Urinary bladder (tissue), 4 donors: Measurements from ENCODE around the gene ADTRP. TPM values are rescaled to one million over a fixed set of nuclear protein-coding genes. Genes with fewer than 3 reads are reported as not detected.
"Not testable (repeated sequence)": the region's sequence is repeated elsewhere in the genome, so short reads cannot be mapped to it uniquely, and the experiment has no call there.

Experiments
- DNase-seq: peaks from one replicate; pipeline ENCODE4 v3.0.0-alpha.2; 2015; ENCODE audit errors: extremely low spot score
- H3K27ac ChIP-seq: one replicate; pipeline ENCODE4 v1.5.1; 2013; ENCODE audit warnings: low read depth, mild to moderate bottlenecking, moderate library complexity
- H3K36me3 ChIP-seq: one replicate; pipeline ENCODE4 v1.6.1; 2013; ENCODE audit warnings: mild to moderate bottlenecking, moderate library complexity; ENCODE audit not compliant: insufficient read depth
- H3K4me1 ChIP-seq: one replicate; pipeline ENCODE4 v1.6.1; 2013; ENCODE audit warnings: mild to moderate bottlenecking, moderate library complexity; ENCODE audit not compliant: insufficient read depth
- H3K4me3 ChIP-seq: one replicate; pipeline ENCODE4 v1.5.1; 2013; ENCODE audit warnings: low read depth, low read length
- WGBS: extraction: QIAGEN DNeasy Blood & Tissue Kit; methylation state at CpG from one replicate; pipeline ENCODE4 v1.1.7; 2013; 5-methylcytosine and 5-hydroxymethylcytosine counted together
- polyA plus RNA-seq: library from polyadenylated mRNA; stranded (reverse); fragments of 200-250 nt; gene quantifications from one replicate; pipeline ENCODE4 v1.2.3, GENCODE V29; 2013
- total RNA-seq: library from RNA; depleted of rRNA; stranded (reverse); fragments of >200 nt; gene quantifications from one replicate; pipeline ENCODE4 v1.2.3, GENCODE V29; 2014
- donor health status: healthy with polysubstance abuse.
- donor health status: healthy.

The ADTRP gene
- total and polyA plus RNA-seq, 2 donors: 0.68 to 7.4 TPM

- H3K27ac ChIP-seq: no peak overlapping the region
- DNase-seq: no peak
- no peaks in the 10 kb centered on the region for H3K4me1 ChIP-seq
- 68% methylated on average over 12 of the region's 12 CpGs for WGBS
- no peak overlapping the region for H3K4me3 ChIP-seq
- H3K36me3 ChIP-seq: no peaks in the 10 kb centered on the region
Observed at GRCh38 chr6:11810854-11811643, 32.4 kb upstream of the ADTRP start.

GRCh38 chr6:11810039-11810541 is 31.5 kb upstream of the ADTRP start:
- H3K4me3 ChIP-seq: no peak overlapping the region
- no peak overlapping the region for H3K27ac ChIP-seq
- WGBS: 14% methylated on average over 1 of the region's 1 CpG
- no peaks in the 10 kb centered on the region for H3K36me3 ChIP-seq
- no peaks in the 10 kb centered on the region for H3K4me1 ChIP-seq
- DNase-seq: no peak

GRCh38 chr6:11808054-11808453 is 29.5 kb upstream of the ADTRP start:
- Histone ChIP-seq H3K4me3 (no peak overlapping the region), H3K27ac (no peak overlapping the region), H3K36me3 (no peaks in the 10 kb centered on the region), H3K4me1 (no peaks in the 10 kb centered on the region)
- DNase-seq: no peak
- 92% methylated on average over 8 of the region's 8 CpGs for WGBS

- WGBS: 77% methylated on average over 15 of the region's 15 CpGs
- no peak for DNase-seq
- Histone ChIP-seq H3K4me1 (no peaks in the 10 kb centered on the region), H3K4me3 (no peak overlapping the region), H3K27ac (no peak overlapping the region), H3K36me3 (no peaks in the 10 kb centered on the region)
Observed at GRCh38 chr6:11806561-11807317, 28.1 kb upstream of the ADTRP start.

- DNase-seq: no peak
- Histone ChIP-seq H3K4me1 (no peaks in the 10 kb centered on the region), H3K27ac (no peak overlapping the region), H3K4me3 (no peak overlapping the region), H3K36me3 (no peaks in the 10 kb centered on the region)
- WGBS: 90% methylated on average over 13 of the region's 13 CpGs
Observed at GRCh38 chr6:11805259-11806053, 26.9 kb upstream of the ADTRP start.

GRCh38 chr6:11804701-11805100 is 26.1 kb upstream of the ADTRP start:
- DNase-seq: no peak
- H3K36me3 ChIP-seq: no peaks in the 10 kb centered on the region
- no peak overlapping the region for H3K27ac ChIP-seq
- no peak overlapping the region for H3K4me3 ChIP-seq
- WGBS: 82% methylated on average over 3 of the region's 3 CpGs
- no peaks in the 10 kb centered on the region for H3K4me1 ChIP-seq

- H3K4me1 ChIP-seq: no peaks in the 10 kb centered on the region
- 89% methylated on average over 6 of the region's 6 CpGs for WGBS
- H3K4me3 ChIP-seq: no peak overlapping the region
- H3K36me3 ChIP-seq: no peaks in the 10 kb centered on the region
- H3K27ac ChIP-seq: no peak overlapping the region
- no peak for DNase-seq
Observed at GRCh38 chr6:11804135-11804534, 25.5 kb upstream of the ADTRP start.

- 88% methylated on average over 2 of the region's 2 CpGs for WGBS
Observed at GRCh38 chr6:11803591-11803971, 25.0 kb upstream of the ADTRP start.

GRCh38 chr6:11802886-11803590 is 24.4 kb upstream of the ADTRP start:
- 88% methylated on average over 6 of the region's 6 CpGs for WGBS
- no peak overlapping the region for H3K4me3 ChIP-seq
- H3K36me3 ChIP-seq: no peaks in the 10 kb centered on the region
- H3K27ac ChIP-seq: no peak overlapping the region
- no peak for DNase-seq
- H3K4me1 ChIP-seq: no peaks in the 10 kb centered on the region

More at GRCh38 chr6:11803591-11803971, 25.0 kb upstream of the ADTRP start:
- no peak overlapping the region for H3K27ac ChIP-seq
- H3K4me1 ChIP-seq: no peaks in the 10 kb centered on the region
- no peak for DNase-seq
- no peaks in the 10 kb centered on the region for H3K36me3 ChIP-seq
- H3K4me3 ChIP-seq: no peak overlapping the region

GRCh38 chr6:11800531-11800930 is 21.9 kb upstream of the ADTRP start:
- DNase-seq, H3K27ac ChIP-seq, H3K4me1 ChIP-seq, H3K4me3 ChIP-seq, H3K36me3 ChIP-seq: not testable (repeated sequence)
- WGBS: 91% methylated on average over 1 of the region's 1 CpG

- DNase-seq: no peak
- no peaks in the 10 kb centered on the region for H3K4me1 ChIP-seq
- 89% methylated on average over 7 of the region's 7 CpGs for WGBS
- no peaks in the 10 kb centered on the region for H3K36me3 ChIP-seq
- H3K27ac ChIP-seq: no peak overlapping the region
- no peak overlapping the region for H3K4me3 ChIP-seq
Observed at GRCh38 chr6:11798538-11798937, 19.9 kb upstream of the ADTRP start.

GRCh38 chr6:11798096-11798495 is 19.5 kb upstream of the ADTRP start:
- Histone ChIP-seq H3K27ac (no peak overlapping the region), H3K36me3 (no peaks in the 10 kb centered on the region), H3K4me1 (no peaks in the 10 kb centered on the region), H3K4me3 (no peak overlapping the region)
- no peak for DNase-seq
- WGBS: 48% methylated on average over 1 of the region's 1 CpG

GRCh38 chr6:11796829-11797228 is 18.2 kb upstream of the ADTRP start:
- 87% methylated on average over 5 of the region's 5 CpGs for WGBS
- Histone ChIP-seq H3K36me3 (no peaks in the 10 kb centered on the region), H3K4me1 (no peaks in the 10 kb centered on the region), H3K27ac (no peak overlapping the region), H3K4me3 (no peak overlapping the region)
- no peak for DNase-seq
